ENCODE results near the gene PLET1. TPM values are rescaled to one million over a fixed set of nuclear protein-coding genes. Genes with fewer than 3 reads are reported as not detected.

The PLET1 gene
- total RNA-seq, 1 experiment from 2014 or later: not detected

DNA sequence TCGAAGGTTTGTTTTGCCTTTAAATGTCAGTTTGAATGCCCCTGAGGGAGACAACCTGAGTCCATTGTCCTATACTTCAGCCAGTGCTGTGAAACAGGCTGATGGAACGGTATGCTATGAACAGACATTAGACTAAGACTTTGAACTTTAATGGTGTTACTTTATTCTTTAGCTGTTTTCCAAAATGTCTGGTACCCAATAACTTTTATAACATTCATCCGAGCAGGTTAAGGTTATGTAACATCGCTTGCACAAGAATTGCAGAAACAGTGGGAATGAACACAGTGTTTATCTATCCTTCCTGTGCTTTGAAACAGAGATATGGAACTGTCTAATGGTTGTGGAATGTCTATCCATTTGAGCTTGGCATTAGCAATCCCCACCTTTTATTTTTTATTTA is 46.9 kb downstream of the PLET1 start:
- Histone ChIP-seq H3K4me3 (replicated peaks in 1 of 2; ENCODE audit: low read depth in 1 of 2, low read length in 2 of 2) (no peak overlapping the region), H3K27ac (ENCODE audit: low read depth, low read length) (no peak overlapping the region), H3K9ac (ENCODE audit: low read length) (no peak overlapping the region), H3K36me3 (ENCODE audit: control insufficient read depth in 1 of 2, insufficient read depth in 2 of 2, low read length in 2 of 2) (no peaks in the 10 kb centered on the region), H3K4me1 (ENCODE audit: control insufficient read depth in 1 of 2, insufficient read depth in 2 of 2, low read length in 2 of 2) (no peaks in the 10 kb centered on the region), H3K4me2 (ENCODE audit: low read length) (no peak overlapping the region), H3K9me2 (ENCODE audit: insufficient read depth) (no peaks in the 10 kb centered on the region), H3K79me2 (ENCODE audit: insufficient read depth, low read length) (no peaks in the 10 kb centered on the region), H3K9me3 (ENCODE audit: control insufficient read depth in 1 of 2, insufficient read depth in 1 of 2, low read depth in 1 of 2, low read length in 2 of 2) (no peaks in the 10 kb centered on the region), H3K27me3 (ENCODE audit: insufficient read depth, low read length) (no peaks in the 10 kb centered on the region), H4K20me1 (ENCODE audit: insufficient read depth) (no peaks in the 10 kb centered on the region), H2AFZ (ENCODE audit: low read depth, low read length, poor library complexity, severe bottlenecking) (no peak overlapping the region)
- BruUV-seq (replicated peaks): no TSS peak
- intact Hi-C loops (cut with micrococcal nuclease): no loop called here
- ChIA-PET POLR2A (no interaction called here), RAD21 (ENCODE audit: low non-redundant PET in 1 of 2, low total read pairs in 2 of 2, uncharacterized antibody in 2 of 2, unreplicated experiment in 2 of 2) (no interaction called here), CTCF (no interaction called here)
- ATAC-seq: no peak
- no peak for DNase-seq (ENCODE audit: low read depth, low spot score)
- no peak for TF ChIP-seq SRF (IDR thresholded peaks at IDR 0.05; ENCODE audit: low read depth)
- TF ChIP-seq POLR2A (IDR thresholded peaks at IDR 0.05; ENCODE audit: borderline replicate concordance, extremely low read depth, insufficient read depth, insufficient read length): no peak
- no peak for TF ChIP-seq EGR1 (IDR thresholded peaks at IDR 0.05; ENCODE audit: low read depth)
- TF ChIP-seq YY1 (IDR thresholded peaks at IDR 0.05; ENCODE audit: extremely low read depth, insufficient replicate concordance, low read depth, low read length): no peak
- no peak for TF ChIP-seq POLR2AphosphoS5 (IDR thresholded peaks at IDR 0.05; ENCODE audit: low read depth, low read length)
- TF ChIP-seq, protein P1, sequence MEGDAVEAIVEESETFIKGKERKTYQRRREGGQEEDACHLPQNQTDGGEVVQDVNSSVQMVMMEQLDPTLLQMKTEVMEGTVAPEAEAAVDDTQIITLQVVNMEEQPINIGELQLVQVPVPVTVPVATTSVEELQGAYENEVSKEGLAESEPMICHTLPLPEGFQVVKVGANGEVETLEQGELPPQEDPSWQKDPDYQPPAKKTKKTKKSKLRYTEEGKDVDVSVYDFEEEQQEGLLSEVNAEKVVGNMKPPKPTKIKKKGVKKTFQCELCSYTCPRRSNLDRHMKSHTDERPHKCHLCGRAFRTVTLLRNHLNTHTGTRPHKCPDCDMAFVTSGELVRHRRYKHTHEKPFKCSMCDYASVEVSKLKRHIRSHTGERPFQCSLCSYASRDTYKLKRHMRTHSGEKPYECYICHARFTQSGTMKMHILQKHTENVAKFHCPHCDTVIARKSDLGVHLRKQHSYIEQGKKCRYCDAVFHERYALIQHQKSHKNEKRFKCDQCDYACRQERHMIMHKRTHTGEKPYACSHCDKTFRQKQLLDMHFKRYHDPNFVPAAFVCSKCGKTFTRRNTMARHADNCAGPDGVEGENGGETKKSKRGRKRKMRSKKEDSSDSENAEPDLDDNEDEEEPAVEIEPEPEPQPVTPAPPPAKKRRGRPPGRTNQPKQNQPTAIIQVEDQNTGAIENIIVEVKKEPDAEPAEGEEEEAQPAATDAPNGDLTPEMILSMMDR (IDR thresholded peaks at IDR 0.05 in 2 of 3, conservative IDR thresholded peaks at IDR 0.05 in 1 of 3; ENCODE audit: borderline replicate concordance in 1 of 3, insufficient read depth in 1 of 3, low read depth in 2 of 3, low read length in 2 of 3): no peak
- no peak for TF ChIP-seq JUND (IDR thresholded peaks at IDR 0.05)

DNA sequence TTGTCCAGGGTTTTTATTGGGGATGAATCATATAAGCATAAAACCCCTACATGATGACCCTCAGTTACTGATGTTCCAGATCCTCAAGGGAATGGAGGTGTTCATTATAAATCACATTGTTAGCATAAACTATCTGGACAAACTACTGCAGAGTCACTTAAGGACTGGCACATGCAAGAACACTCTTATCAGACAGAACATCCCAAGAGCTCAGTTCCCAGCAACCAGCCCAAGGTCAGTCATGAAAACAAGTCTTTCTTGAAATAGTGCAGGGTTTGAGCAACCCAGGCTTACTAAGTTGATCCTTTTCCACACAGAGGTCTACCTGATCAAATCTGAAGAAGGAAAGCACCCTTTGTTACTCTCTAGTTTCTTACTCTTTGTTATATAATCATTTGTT is 48.0 kb downstream of the PLET1 start:
- no peak overlapping the region for H3K4me3 ChIP-seq (replicated peaks in 1 of 2; ENCODE audit: low read depth in 1 of 2, low read length in 2 of 2)
- no peaks in the 10 kb centered on the region for H4K20me1 ChIP-seq (ENCODE audit: insufficient read depth)
- no TSS peak for BruUV-seq (replicated peaks)
- H3K27ac ChIP-seq (ENCODE audit: low read depth, low read length): no peak overlapping the region
- no peaks in the 10 kb centered on the region for H3K9me2 ChIP-seq (ENCODE audit: insufficient read depth)
- RAD21 ChIA-PET (ENCODE audit: low non-redundant PET in 1 of 2, low total read pairs in 2 of 2, uncharacterized antibody in 2 of 2, unreplicated experiment in 2 of 2): no interaction called here
- H3K9me3 ChIP-seq (ENCODE audit: control insufficient read depth in 1 of 2, insufficient read depth in 1 of 2, low read depth in 1 of 2, low read length in 2 of 2): no peaks in the 10 kb centered on the region
- CTCF ChIA-PET: no interaction called here
- peaks cover 2 to 3% of the 10 kb centered on the region in 2 experiments; a peak in 2 of 4 replicates for H3K4me1 ChIP-seq (ENCODE audit: control insufficient read depth in 1 of 2, insufficient read depth in 2 of 2, low read length in 2 of 2)
- intact Hi-C loops (cut with micrococcal nuclease): no loop called here
- TF ChIP-seq, protein P2, sequence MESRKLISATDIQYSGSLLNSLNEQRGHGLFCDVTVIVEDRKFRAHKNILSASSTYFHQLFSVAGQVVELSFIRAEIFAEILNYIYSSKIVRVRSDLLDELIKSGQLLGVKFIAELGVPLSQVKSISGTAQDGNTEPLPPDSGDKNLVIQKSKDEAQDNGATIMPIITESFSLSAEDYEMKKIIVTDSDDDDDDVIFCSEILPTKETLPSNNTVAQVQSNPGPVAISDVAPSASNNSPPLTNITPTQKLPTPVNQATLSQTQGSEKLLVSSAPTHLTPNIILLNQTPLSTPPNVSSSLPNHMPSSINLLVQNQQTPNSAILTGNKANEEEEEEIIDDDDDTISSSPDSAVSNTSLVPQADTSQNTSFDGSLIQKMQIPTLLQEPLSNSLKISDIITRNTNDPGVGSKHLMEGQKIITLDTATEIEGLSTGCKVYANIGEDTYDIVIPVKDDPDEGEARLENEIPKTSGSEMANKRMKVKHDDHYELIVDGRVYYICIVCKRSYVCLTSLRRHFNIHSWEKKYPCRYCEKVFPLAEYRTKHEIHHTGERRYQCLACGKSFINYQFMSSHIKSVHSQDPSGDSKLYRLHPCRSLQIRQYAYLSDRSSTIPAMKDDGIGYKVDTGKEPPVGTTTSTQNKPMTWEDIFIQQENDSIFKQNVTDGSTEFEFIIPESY (IDR thresholded peaks at IDR 0.05; ENCODE audit: extremely low read depth, insufficient replicate concordance, low read length): no peak
- no peaks in the 10 kb centered on the region for H3K36me3 ChIP-seq (ENCODE audit: control insufficient read depth in 1 of 2, insufficient read depth in 2 of 2, low read length in 2 of 2)
- no peak overlapping the region for H2AFZ ChIP-seq (ENCODE audit: low read depth, low read length, poor library complexity, severe bottlenecking)
- H3K9ac ChIP-seq (ENCODE audit: low read length): no peak overlapping the region
- H3K79me2 ChIP-seq (ENCODE audit: insufficient read depth, low read length): no peaks in the 10 kb centered on the region
- no peak overlapping the region for H3K4me2 ChIP-seq (ENCODE audit: low read length)
- H3K27me3 ChIP-seq (ENCODE audit: insufficient read depth, low read length): no peaks in the 10 kb centered on the region
- no peak for ATAC-seq
- POLR2A ChIA-PET: no interaction called here
- DNase-seq (ENCODE audit: low read depth, low spot score): no peak

All from HCT116 (cell line).